Omental fat pad (tissue), 4 donors: ENCODE data around the gene CHST1. TPM values are rescaled to one million over a fixed set of nuclear protein-coding genes. Genes with fewer than 3 reads are reported as not detected.

Experiments
- ATAC-seq: fragments of 150-250 bp; one replicate; pipeline ENCODE4 v1.9.1; 2016; ENCODE audit warnings: mild to moderate bottlenecking, moderate library complexity; ENCODE audit not compliant: low FRiP score
- DNase-seq: peaks from one replicate; pipeline ENCODE4 v3.0.0-alpha.2; 2019; ENCODE audit warnings: low spot score
- CTCF ChIP-seq, 3 donors: fragments of 450-650 bp; IDR thresholded peaks; one replicate each; pipeline ENCODE4 v1.5.1; 2016 to 2017; ENCODE audit warnings: antibody characterized with exemption in 3 of 3, mild to moderate bottlenecking in 3 of 3, moderate library complexity in 2 of 3
- total RNA-seq, 4 donors: library from RNA; depleted of rRNA; stranded (reverse); fragments of >200 nt; gene quantifications; one replicate each; pipeline ENCODE4 v1.1.0, GENCODE V29; 2016

The CHST1 gene
- total RNA-seq, 4 donors from 2014 or later = 0.37 to 8.4 (median 2.7) TPM

- ATAC-seq = no peak
- no peak for TF ChIP-seq CTCF (IDR thresholded peaks at IDR 0.05)
- DNase-seq = no peak
Measured at GRCh38 chr11:45669956-45670355, 4.5 kb upstream of the CHST1 start.

GRCh38 chr11:45669146-45669545, 3.7 kb upstream of the CHST1 start:
- DNase-seq = no peak
- ATAC-seq = no peak

GRCh38 chr11:45667929-45668680, 2.7 kb upstream of the CHST1 start:
- DNase-seq (no peak), ATAC-seq (no peak)
- TF ChIP-seq CTCF (IDR thresholded peaks at IDR 0.05) = no peak

More at GRCh38 chr11:45669146-45669545, 3.7 kb upstream of the CHST1 start:
- no peak for TF ChIP-seq CTCF (IDR thresholded peaks at IDR 0.05)

- DNase-seq (no peak), ATAC-seq (no peak)
- no peak for TF ChIP-seq CTCF (IDR thresholded peaks at IDR 0.05)
Measured at GRCh38 chr11:45666648-45667642, 1.5 kb upstream of the CHST1 start.

- no peak for TF ChIP-seq CTCF (IDR thresholded peaks at IDR 0.05)
- no peak for DNase-seq
- peak; percentile 30 for ATAC-seq
Measured at GRCh38 chr11:45665933-45666647, 668 bp upstream of the CHST1 start.

- TF ChIP-seq CTCF (IDR thresholded peaks at IDR 0.05) = no peak
- DNase-seq = no peak
- no peak for ATAC-seq
Measured at GRCh38 chr11:45664376-45665205, 831 bp downstream of the CHST1 start.
